Neuronal stem cell (in vitro differentiated cells): ENCODE measurements around the gene RNFT1.
"Not testable (repeated sequence)": the region's sequence is repeated elsewhere in the genome, so short reads cannot be mapped to it uniquely, and the experiment has no call there.

Source experiments
- DNase-seq: peaks from one replicate; pipeline ENCODE4 v3.0.0-alpha.2; 2013; ENCODE audit warnings: low spot score
- H2AFZ ChIP-seq: one replicate; pipeline ENCODE4 v1.6.1; 2013; ENCODE audit warnings: mild to moderate bottlenecking, low read length, inconsistent platforms
- H2AK5ac ChIP-seq: 2 replicates; pipeline ENCODE4 v1.6.1; 2013; ENCODE audit warnings: low read depth, mild to moderate bottlenecking, inconsistent platforms, low read length, moderate library complexity, mixed read lengths
- H2BK120ac ChIP-seq: 2 replicates; pipeline ENCODE4 v1.6.1; 2013; ENCODE audit warnings: low read depth, mild to moderate bottlenecking, inconsistent platforms, low read length, moderate library complexity, mixed read lengths
- H2BK12ac ChIP-seq: one replicate; pipeline ENCODE4 v1.6.1; 2013; ENCODE audit warnings: low read length, inconsistent platforms
- H2BK15ac ChIP-seq: 2 replicates; pipeline ENCODE4 v1.6.1; 2013; ENCODE audit warnings: mild to moderate bottlenecking, low read length, inconsistent platforms, mixed read lengths
- H2BK5ac ChIP-seq: one replicate; pipeline ENCODE4 v1.6.1; 2013; ENCODE audit warnings: inconsistent platforms, mild to moderate bottlenecking, low read length, moderate library complexity
- H3K14ac ChIP-seq: one replicate; pipeline ENCODE4 v1.6.1; 2013; ENCODE audit warnings: low read length, inconsistent platforms
- H3K18ac ChIP-seq: 2 replicates; pipeline ENCODE4 v1.6.1; 2013; ENCODE audit warnings: low read length, inconsistent platforms
- H3K23ac ChIP-seq: 2 replicates; pipeline ENCODE4 v1.6.1; 2013; ENCODE audit warnings: low read depth, mild to moderate bottlenecking, mixed read lengths, low read length, inconsistent platforms; ENCODE audit not compliant: poor library complexity
- H3K27ac ChIP-seq: replicated peaks from 3 replicates; pipeline ENCODE4 v1.5.1; 2013; ENCODE audit warnings: low read length, inconsistent platforms
- H3K27me3 ChIP-seq, 3 experiments: 2 replicates each; pipeline ENCODE4 v1.6.1; 2013; ENCODE audit warnings: low read length in 3 of 3, mild to moderate bottlenecking in 2 of 3, inconsistent platforms in 1 of 3, low read depth in 1 of 3, mixed read lengths in 1 of 3, moderate library complexity in 1 of 3; ENCODE audit not compliant: control insufficient read depth in 3 of 3, insufficient read depth in 3 of 3
- H3K36me3 ChIP-seq, 2 donors: replicated peaks in 1 of 2; 2 replicates each; pipeline ENCODE4 v1.6.1; 2013; ENCODE audit warnings: low read length in 2 of 2; ENCODE audit not compliant: control insufficient read depth in 2 of 2, insufficient read depth in 2 of 2
- H3K4ac ChIP-seq: 2 replicates; pipeline ENCODE4 v1.6.1; 2013; ENCODE audit warnings: inconsistent platforms, mild to moderate bottlenecking, low read length, moderate library complexity
- H3K4me1 ChIP-seq, 2 donors: 1 replicate in 1 of 2; 2 replicates in 1 of 2; pipeline ENCODE4 v1.6.1; 2013; ENCODE audit warnings: low read length in 2 of 2, low read depth in 1 of 2; ENCODE audit not compliant: control insufficient read depth in 2 of 2, insufficient read depth in 1 of 2
- H3K4me2 ChIP-seq: one replicate; pipeline ENCODE4 v1.6.1; 2013; ENCODE audit warnings: mild to moderate bottlenecking, low read length, inconsistent platforms; ENCODE audit not compliant: insufficient read depth, poor library complexity, severe bottlenecking
- H3K4me3 ChIP-seq, 2 donors: 2 replicates each; pipeline ENCODE4 v1.5.1; 2013; ENCODE audit warnings: low read length in 2 of 2, mild to moderate bottlenecking in 2 of 2, inconsistent platforms in 1 of 2, moderate library complexity in 1 of 2
- H3K79me1 ChIP-seq: one replicate; pipeline ENCODE4 v1.6.1; 2013; ENCODE audit warnings: low read depth, mild to moderate bottlenecking, inconsistent platforms, low read length, moderate library complexity
- H3K9ac ChIP-seq: one replicate; pipeline ENCODE4 v1.6.1; 2013; ENCODE audit warnings: mild to moderate bottlenecking, low read depth, low read length, inconsistent platforms; ENCODE audit not compliant: poor library complexity
- H3K9me3 ChIP-seq, 2 donors: replicated peaks in 1 of 2; 2 replicates each; pipeline versions ENCODE3 to v1.6.1; 2013; ENCODE audit warnings: low read length in 2 of 2, mild to moderate bottlenecking in 2 of 2, inconsistent platforms in 1 of 2, low read depth in 1 of 2, mixed read lengths in 1 of 2, moderate library complexity in 1 of 2; ENCODE audit not compliant: control insufficient read depth in 2 of 2, insufficient read depth in 1 of 2
- H4K8ac ChIP-seq: one replicate; pipeline ENCODE4 v1.6.1; 2013; ENCODE audit warnings: low read depth, mild to moderate bottlenecking, inconsistent platforms, low read length, moderate library complexity
- H4K91ac ChIP-seq: one replicate; pipeline ENCODE4 v1.6.1; 2013; ENCODE audit warnings: low read length, low read depth, mild to moderate bottlenecking, inconsistent platforms; ENCODE audit not compliant: poor library complexity
- WGBS, 2 donors: extraction: QIAGEN DNeasy Blood & Tissue Kit; methylation state at CpG; one replicate each; pipeline ENCODE4 v1.1.7; 2013; ENCODE audit warnings: missing lambda C conversion rate in 2 of 2, mixed read lengths in 1 of 2; ENCODE audit not compliant: insufficient read length in 2 of 2, insufficient replicate concordance in 1 of 2; ENCODE audit errors: extremely low coverage in 2 of 2; 5-methylcytosine and 5-hydroxymethylcytosine counted together

RNFT1 gene

GRCh38 chr17:60004561-60004960 lies 40.0 kb upstream of the RNFT1 start:
- H3K4ac ChIP-seq, H3K79me1 ChIP-seq, H2BK120ac ChIP-seq, H4K91ac ChIP-seq, H3K23ac ChIP-seq, H3K4me1 ChIP-seq, H3K9ac ChIP-seq, H4K8ac ChIP-seq, H3K14ac ChIP-seq, H2BK15ac ChIP-seq, H2AK5ac ChIP-seq, H3K9me3 ChIP-seq, H3K36me3 ChIP-seq, H3K4me2 ChIP-seq, DNase-seq, H3K27ac ChIP-seq, H3K18ac ChIP-seq, H2BK5ac ChIP-seq, H2BK12ac ChIP-seq, H2AFZ ChIP-seq, H3K27me3 ChIP-seq, H3K4me3 ChIP-seq: not testable (repeated sequence)
- no CpG with 5 or more reads among the region's 5 CpGs for WGBS, 2 donors

- not testable (repeated sequence) for H3K4me3 ChIP-seq, H2BK5ac ChIP-seq, DNase-seq, H4K91ac ChIP-seq, H3K27ac ChIP-seq, H3K23ac ChIP-seq, H4K8ac ChIP-seq, H3K4ac ChIP-seq, H3K27me3 ChIP-seq, H3K4me2 ChIP-seq, H2BK12ac ChIP-seq, H2AK5ac ChIP-seq, H3K9ac ChIP-seq, H3K9me3 ChIP-seq, H2BK15ac ChIP-seq, H2AFZ ChIP-seq, H3K4me1 ChIP-seq, H3K18ac ChIP-seq, H2BK120ac ChIP-seq, H3K14ac ChIP-seq, H3K79me1 ChIP-seq, H3K36me3 ChIP-seq
- WGBS, 2 donors = no CpG with 5 or more reads among the region's 3 CpGs
Measured at GRCh38 chr17:60002405-60002804, 37.9 kb upstream of the RNFT1 start.

GRCh38 chr17:59996608-59997007 lies 32.1 kb upstream of the RNFT1 start:
- not testable (repeated sequence) for H2BK12ac ChIP-seq, H2BK120ac ChIP-seq, H3K4ac ChIP-seq, H3K27me3 ChIP-seq, H4K91ac ChIP-seq, H2AK5ac ChIP-seq, H3K9me3 ChIP-seq, H3K27ac ChIP-seq, H2BK5ac ChIP-seq, DNase-seq, H3K4me3 ChIP-seq, H2AFZ ChIP-seq, H4K8ac ChIP-seq, H3K23ac ChIP-seq, H3K79me1 ChIP-seq, H3K18ac ChIP-seq, H3K4me2 ChIP-seq, H3K14ac ChIP-seq, H3K4me1 ChIP-seq, H3K9ac ChIP-seq, H3K36me3 ChIP-seq, H2BK15ac ChIP-seq
- no CpG with 5 or more reads among the region's 3 CpGs for WGBS, 2 donors

- H2AFZ ChIP-seq, H3K9ac ChIP-seq, H3K18ac ChIP-seq, H4K8ac ChIP-seq, H3K36me3 ChIP-seq, H2BK12ac ChIP-seq, H2BK5ac ChIP-seq, H2AK5ac ChIP-seq, H3K79me1 ChIP-seq, H3K4me3 ChIP-seq, H2BK15ac ChIP-seq, H3K4ac ChIP-seq, H3K14ac ChIP-seq, H3K4me1 ChIP-seq, DNase-seq, H4K91ac ChIP-seq, H3K9me3 ChIP-seq, H3K27ac ChIP-seq, H3K27me3 ChIP-seq, H2BK120ac ChIP-seq, H3K23ac ChIP-seq, H3K4me2 ChIP-seq: not testable (repeated sequence)
- no CpG with 5 or more reads among the region's 6 CpGs for WGBS, 2 donors
Measured at GRCh38 chr17:59975166-59975565, 10.6 kb upstream of the RNFT1 start.
